ENCODE results near the gene RTN4R. TPM values are rescaled to one million over a fixed set of nuclear protein-coding genes. Genes with fewer than 3 reads are reported as not detected.

Gene RTN4R
- total RNA-seq, 1 donor from 2014 or later = 10.5 TPM

- no peak for DNase-seq (ENCODE audit: low read depth)
Observed at GRCh38 chr22:20218987-20219386, 49.1 kb downstream of the RTN4R start.

- DNase-seq (ENCODE audit: low read depth) = no peak
Observed at GRCh38 chr22:20218326-20218872, 49.7 kb downstream of the RTN4R start.

GRCh38 chr22:20217563-20217962, 50.6 kb downstream of the RTN4R start:
- DNase-seq (ENCODE audit: low read depth) = no peak

- no peak for DNase-seq (ENCODE audit: low read depth)
Observed at GRCh38 chr22:20216863-20217499, 51.1 kb downstream of the RTN4R start.

GRCh38 chr22:20215742-20216141, 52.4 kb downstream of the RTN4R start:
- no peak for DNase-seq (ENCODE audit: low read depth)

- no peak for DNase-seq (ENCODE audit: low read depth)
Observed at GRCh38 chr22:20214853-20215252, 53.3 kb downstream of the RTN4R start.

- DNase-seq (ENCODE audit: low read depth) = no peak
Observed at GRCh38 chr22:20213833-20214708, 54.0 kb downstream of the RTN4R start.

- DNase-seq (ENCODE audit: low read depth) = no peak
Observed at GRCh38 chr22:20212754-20213699, 55.1 kb downstream of the RTN4R start.

GRCh38 chr22:20211997-20212753, 55.9 kb downstream of the RTN4R start:
- DNase-seq (ENCODE audit: low read depth) = no peak

GRCh38 chr22:20211409-20211996, 56.6 kb downstream of the RTN4R start:
- no peak for DNase-seq (ENCODE audit: low read depth)

- DNase-seq (ENCODE audit: low read depth) = no peak
Observed at GRCh38 chr22:20210473-20211059, 57.6 kb downstream of the RTN4R start.

- no peak for DNase-seq (ENCODE audit: low read depth)
Observed at GRCh38 chr22:20209761-20210250, 58.3 kb downstream of the RTN4R start.

- no peak for DNase-seq (ENCODE audit: low read depth)
Observed at GRCh38 chr22:20208713-20209310, 59.3 kb downstream of the RTN4R start.

GRCh38 chr22:20207277-20208025, 60.7 kb downstream of the RTN4R start:
- DNase-seq (ENCODE audit: low read depth) = no peak

GRCh38 chr22:20206709-20207215, 61.4 kb downstream of the RTN4R start:
- no peak for DNase-seq (ENCODE audit: low read depth)

- DNase-seq (ENCODE audit: low read depth) = no peak
Observed at GRCh38 chr22:20205964-20206708, 62.0 kb downstream of the RTN4R start.

GRCh38 chr22:20205464-20205963, 62.6 kb downstream of the RTN4R start:
- DNase-seq (ENCODE audit: low read depth) = no peak

All from myocyte (in vitro differentiated cells).